Activated CD8-positive, alpha-beta memory T cell treated with anti-CD3 and anti-CD28 coated beads for 1 hour (primary cell): ENCODE results near the gene ZNF280B.
A peak's percentile ranks its signal among the peaks of the same experiment; 100 is the strongest.
"Not testable (repeated sequence)": the region's sequence is repeated elsewhere in the genome, so short reads cannot be mapped to it uniquely, and the experiment has no call there.

Experiments
- DNase-seq, 2 donors: peaks; one replicate each; pipeline ENCODE4 v3.0.0-alpha.2; 2020; ENCODE audit warnings: low read depth in 1 of 2; ENCODE audit errors: extremely low read depth in 1 of 2

Gene ZNF280B

DNA sequence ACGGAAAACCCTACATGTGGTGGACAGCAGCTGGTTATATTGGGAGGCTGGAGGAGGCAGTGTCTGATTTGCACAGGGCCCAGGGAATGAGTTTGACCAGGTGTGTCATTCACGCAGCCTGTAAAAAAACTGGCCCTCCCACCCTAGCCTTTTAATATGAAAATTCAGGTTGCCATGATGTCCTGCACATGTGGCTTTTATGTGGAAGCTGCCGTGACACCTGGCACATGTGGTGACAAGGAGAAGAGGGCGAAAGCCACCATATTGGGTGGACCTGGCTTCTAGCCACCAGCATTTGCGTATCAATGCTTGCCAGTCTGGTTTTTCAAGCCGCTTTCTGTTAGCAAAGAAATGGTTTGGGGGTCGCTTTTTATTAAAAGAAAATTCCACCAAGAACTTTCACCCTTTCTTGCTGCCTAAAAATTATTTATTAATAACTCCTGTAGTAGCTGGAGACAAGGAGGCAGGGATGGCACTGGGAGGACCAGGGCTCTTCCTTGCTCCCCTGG is 43.4 kb downstream of the ZNF280B start:
- DNase-seq = no peak

GRCh38 chr22:22464541-22465054 is 43.9 kb downstream of the ZNF280B start:
- DNase-seq = no peak

DNA sequence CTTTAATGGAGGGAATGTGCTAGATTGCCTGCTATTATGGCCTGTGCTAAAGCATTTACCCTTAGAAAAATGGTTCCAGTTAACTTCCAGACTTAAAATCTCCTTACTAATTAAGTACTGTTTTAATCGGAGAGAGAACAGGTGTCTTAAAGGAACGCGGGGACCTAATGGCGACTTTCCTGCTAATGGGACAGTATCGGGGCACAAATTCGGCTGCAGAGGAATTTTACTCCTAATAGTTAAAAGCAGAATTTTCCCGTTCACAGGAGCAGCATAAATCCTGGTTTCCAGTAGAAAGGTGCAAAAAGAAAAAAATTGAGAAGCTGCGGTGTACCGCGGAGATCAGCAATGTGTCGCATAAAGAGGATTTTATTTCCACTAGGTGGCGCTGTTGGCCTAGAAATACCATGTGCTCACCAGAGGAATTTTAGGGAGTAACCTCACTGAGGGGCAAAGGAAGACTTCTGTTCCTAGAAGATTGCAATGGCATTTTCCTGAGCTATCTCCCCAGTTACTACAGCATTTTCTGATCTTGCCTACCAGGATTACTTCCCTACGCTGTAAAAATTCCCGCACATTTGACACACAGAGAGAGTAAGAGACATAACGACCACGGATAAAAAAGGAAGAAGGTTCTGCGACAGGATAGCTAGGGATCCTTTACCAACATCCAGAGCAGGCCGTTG is 44.5 kb downstream of the ZNF280B start:
- DNase-seq = peak; percentile 12 to 21

DNA sequence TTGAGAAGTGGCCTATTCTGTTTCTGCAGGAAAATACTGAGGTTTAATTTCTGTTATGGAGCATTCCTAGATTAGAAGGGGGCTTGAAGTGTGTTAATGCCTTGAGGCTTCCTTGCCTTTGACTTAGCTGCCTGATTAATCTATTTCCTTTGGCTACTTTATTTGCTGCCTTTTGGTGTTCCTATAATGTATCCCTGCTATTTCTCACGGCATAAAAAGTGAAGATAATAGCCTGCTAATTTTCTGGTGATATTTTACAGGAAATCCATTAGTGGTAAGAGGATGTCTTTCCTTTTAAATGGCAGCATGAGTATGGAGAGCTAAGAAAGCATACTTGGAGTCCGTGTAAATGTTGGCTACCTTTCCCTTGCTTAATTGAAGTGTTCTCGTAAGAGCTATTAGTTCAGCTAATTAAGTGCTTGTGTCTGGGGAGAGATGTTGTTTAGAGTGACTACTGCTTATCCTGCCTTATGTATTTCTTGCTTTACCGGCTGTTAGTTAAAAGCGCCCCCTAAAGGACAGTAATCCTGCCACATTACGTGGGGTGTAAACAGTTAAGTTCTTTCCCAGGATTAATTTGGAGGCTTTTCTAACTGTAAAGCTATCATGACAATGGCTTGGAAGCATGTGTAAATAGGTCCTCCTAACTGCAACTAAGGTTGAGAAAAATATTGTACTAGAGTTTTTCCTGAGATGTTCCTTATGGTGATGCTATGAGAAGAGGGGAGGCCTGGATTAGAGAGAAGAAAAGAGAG is 45.6 kb downstream of the ZNF280B start:
- no peak for DNase-seq

DNA sequence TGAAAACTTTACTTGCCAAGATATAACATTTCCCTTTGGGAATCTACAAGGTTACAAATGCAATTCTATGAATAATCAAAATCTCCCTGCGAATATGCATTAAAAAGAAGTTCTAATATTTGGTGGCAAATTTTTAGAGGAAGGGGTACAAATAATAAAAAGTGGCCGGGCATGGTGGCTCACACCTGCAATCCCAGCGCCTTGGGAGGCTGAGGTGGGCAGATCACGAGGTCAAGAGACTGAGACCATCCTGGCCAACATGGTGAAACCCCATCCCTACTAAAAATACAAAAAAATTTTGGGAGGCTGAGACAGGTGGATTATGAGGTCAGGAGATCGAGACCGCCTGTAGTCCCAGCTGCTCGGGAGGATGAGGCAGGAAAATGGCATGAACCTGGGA is 47.0 kb downstream of the ZNF280B start:
- DNase-seq = no peak

- DNase-seq = no peak
These were observed 47.4 kb downstream of the ZNF280B start for GRCh38 chr22:22461111-22461510.

GRCh38 chr22:22460635-22461034 is 47.9 kb downstream of the ZNF280B start:
- no peak for DNase-seq

GRCh38 chr22:22460060-22460459 is 48.5 kb downstream of the ZNF280B start:
- DNase-seq = no peak

DNA sequence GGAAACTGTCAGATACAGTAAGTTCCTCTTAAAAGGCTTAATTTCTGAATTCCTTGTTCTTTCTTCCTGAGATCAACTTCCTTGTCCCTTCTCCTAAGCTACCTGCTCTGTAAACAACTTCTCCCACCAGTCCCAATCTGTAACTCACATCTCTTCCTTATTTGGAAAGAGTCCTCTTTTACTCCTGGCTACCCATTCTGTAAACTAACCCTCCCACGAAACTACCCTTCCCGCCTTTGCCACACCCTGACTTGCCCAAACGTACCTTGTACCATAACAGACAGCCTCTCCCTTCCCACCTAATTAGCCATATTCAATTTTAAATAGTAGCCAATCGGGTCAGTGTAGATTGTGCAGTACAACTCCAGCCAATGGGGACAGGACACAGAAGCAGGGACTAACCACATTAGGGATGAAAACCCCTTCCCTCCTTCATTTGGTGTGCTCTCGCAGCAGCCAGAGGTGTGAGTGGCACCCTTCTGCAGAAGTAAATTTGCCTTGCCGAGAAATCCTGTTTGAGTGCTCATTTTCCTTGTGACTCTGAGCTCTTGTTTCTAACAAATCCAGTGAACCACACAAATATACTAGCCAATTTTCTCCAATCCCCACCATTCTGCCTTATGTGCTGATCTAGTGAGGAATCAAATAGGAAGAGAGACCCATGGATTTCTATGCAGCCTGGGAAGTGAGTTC is 49.5 kb downstream of the ZNF280B start:
- DNase-seq = no peak

DNA sequence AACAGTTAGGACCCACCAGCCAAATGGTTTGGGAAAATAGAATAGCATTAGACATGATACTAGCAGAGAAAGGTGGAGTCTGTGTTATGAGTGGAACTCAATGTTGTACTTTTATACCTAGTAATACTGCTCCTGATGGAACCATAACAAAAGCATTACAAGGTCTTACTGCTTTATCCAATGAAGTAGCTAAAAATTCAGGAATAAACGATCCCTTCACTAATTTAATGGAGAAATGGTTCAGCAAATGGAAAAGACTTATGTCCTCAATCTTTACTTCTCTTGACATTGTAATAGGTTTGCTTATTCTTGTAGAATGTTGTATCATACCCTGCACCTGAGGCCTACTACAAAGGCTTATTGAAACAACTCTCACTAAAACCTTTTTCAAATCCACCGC is 50.2 kb downstream of the ZNF280B start:
- no peak for DNase-seq

DNA sequence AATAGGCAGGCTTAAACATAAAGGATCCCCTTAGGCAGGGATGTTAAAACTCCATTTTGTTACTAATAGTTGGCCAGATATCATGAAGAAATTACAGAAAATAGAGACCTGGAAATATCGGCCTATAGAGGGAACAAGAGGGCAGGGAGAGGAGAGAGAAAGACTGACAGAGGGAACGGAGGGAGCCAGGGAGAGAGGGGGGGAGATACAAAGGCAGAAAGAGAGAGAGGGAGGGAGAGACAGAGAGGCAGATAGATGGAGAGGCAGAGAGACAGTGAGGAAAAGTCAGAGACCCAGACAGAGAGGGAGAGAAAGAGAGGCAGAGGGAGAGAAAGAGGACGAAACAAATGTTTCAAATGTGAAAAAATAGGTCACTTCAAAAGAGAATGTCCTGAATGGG is 53.5 kb downstream of the ZNF280B start:
- no peak for DNase-seq

DNA sequence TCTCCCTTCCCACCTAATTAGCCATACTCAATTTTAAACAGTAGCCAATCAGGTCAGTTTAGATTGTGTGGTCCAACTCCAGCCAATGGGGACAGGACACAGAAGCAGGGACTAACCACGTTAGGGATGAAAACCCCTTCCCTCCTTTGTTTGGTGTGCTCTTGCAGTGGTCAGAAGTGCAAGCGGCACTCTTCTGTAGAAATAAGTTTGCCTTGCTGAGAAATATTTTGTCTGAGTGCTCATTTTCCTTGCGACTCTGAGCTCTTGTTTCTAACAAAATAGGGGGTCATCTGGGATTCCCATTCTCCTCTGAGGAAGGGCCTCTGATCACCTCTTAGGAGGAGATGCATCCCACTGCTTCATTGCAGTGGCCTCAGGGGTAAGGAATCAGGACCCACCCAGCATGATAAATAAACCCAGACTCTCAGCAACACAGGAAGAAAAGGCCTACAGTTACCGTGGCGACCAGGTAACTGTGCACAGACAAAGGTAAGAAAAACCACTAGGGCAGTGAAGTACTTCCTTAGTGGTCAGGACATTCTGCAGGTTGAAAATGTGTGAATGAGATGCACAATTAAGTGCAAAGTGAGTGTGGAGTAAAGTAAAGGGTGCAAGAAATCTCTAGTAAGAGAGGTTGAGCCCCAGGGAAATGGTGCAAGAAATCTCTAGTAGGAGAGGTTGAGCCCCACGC is 55.4 kb downstream of the ZNF280B start:
- DNase-seq = no peak

GRCh38 chr22:22452211-22452610 is 56.3 kb downstream of the ZNF280B start:
- no peak for DNase-seq

DNA sequence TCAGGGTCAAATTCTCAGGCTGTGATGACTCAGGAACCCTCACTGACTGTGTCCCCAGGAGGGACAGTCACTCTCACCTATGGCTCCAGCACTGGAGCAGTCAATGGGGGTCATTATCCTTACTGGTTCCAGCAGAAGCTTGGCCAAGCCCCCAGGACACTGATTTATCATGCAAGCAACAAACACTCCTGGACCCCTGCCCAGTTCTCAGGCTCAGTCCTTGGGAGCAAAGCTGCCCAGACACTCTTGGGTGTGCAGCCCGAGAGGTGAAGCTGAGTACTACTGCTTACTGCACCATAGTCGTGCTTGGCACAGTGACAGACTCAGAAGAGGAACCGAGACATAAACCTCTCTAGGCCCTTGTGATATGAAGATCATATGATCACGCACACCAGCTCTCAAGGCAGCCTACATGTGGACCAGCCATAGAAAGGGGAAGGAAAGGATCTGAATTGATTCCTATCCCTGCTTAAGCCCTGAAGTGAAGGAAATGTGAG is 58.2 kb downstream of the ZNF280B start:
- DNase-seq = no peak

- DNase-seq = no peak
These were observed 58.7 kb downstream of the ZNF280B start for GRCh38 chr22:22449819-22450218.

DNA sequence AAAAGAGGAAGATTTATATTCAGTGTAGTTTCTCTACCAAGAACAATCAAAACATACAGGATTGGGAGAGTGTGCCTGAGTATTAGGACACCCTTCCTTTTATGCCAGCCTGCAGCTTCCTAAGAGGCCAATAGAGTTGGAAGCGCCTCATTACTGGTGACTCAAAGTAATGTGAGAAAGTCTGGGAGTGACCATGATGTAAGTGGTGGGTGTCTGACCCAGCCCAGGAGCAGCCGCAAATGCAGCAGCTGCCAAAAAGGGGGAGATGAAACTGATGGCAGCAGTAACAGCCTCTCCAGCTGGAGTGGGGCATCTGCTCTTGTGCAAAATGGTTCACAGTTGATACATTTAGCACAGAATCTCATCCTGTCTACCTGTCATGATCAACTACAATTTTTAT is 62.0 kb downstream of the ZNF280B start:
- DNase-seq = no peak

GRCh38 chr22:22444007-22444589 is 64.4 kb downstream of the ZNF280B start:
- DNase-seq = not testable (repeated sequence)

- DNase-seq = no peak
These were observed 65.4 kb downstream of the ZNF280B start for GRCh38 chr22:22442928-22443709.

GRCh38 chr22:22441626-22442025 is 66.9 kb downstream of the ZNF280B start:
- DNase-seq = not testable (repeated sequence)

GRCh38 chr22:22440188-22440587 is 68.4 kb downstream of the ZNF280B start:
- DNase-seq = no peak
